HG03045 (cell line): Measurements from ENCODE around the gene RPS6KA3.
"Not testable (repeated sequence)": the region's sequence is repeated elsewhere in the genome, so short reads cannot be mapped to it uniquely, and the experiment has no call there.

Experiments used
- ATAC-seq: cut with Tn5 transposase; IDR thresholded peaks from one replicate; pipeline ENCODE4 v1.9.1; 2021; ENCODE audit warnings: mild to moderate bottlenecking, moderate library complexity; ENCODE audit not compliant: unreplicated experiment

RPS6KA3 gene

DNA sequence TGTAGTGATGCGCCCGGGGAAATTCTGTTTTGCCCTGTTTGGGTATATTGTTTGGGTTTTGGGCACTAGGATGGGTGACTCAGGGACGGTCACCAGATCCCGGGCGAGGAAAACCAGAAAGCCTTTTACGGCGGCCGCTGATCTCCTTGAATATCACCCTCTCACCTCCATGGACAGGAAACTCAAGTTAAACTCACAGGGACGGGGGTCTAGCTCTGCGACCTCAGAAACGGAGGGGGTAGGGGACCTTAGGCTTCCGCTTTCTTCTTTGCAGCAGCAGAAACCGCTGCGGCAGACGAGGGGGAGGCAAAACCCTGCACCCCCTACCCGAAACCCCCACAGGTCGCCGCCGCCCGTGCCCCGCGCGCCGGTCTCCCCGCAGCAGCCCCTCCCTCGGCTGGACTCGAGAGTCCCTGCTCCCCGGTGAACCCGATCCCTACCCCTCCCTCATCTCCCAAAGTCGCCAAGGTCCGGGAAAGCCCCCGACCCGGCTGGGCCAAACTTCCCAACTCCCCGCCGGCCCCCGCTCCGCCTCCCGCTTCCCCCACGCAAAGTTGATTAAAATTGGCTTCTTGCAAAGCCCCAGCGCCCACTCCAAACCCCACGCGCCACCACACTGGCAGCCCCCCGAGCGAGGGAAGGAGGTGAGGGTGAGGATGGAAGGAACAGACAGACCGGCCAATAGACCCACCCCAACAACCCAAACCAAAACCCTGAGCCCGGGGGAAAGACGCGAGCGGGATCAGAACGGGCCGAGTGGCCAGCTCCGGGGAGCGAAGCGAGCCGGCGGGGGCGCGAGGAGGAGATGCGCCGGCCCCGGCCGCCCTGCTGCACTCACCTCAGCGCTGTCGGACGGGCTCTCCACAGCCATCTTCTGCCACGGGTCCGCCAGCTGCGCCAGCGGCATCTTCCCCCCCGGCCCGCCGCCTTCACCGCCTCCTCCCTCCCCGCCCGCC is 705 bp downstream of the RPS6KA3 start:
- peak; percentile 13 for ATAC-seq

DNA sequence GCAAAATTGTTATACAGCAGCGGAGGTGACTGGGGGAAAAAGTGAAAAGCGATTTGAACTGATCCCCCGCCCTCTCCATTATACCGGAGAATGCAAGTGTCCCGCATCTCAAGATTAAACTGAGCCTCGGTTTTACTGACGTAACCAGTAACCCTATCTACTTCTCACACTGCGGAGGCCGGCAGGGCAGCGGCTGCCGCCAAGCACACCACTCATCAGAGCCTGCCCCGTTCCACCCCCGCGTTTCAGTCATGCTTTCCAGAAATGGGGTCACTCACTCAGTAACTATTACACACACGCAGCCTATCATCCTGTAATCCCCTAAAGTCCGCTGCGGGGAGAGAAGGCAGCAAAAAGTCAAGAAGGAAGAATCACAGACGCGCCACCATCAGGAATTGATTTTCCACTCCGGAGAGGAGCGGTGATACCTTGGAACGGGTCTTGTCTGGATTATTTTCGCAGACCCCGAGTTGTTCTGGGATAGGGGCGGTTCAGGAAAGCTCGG is 1.4 kb downstream of the RPS6KA3 start:
- ATAC-seq: peak; percentile 34

DNA sequence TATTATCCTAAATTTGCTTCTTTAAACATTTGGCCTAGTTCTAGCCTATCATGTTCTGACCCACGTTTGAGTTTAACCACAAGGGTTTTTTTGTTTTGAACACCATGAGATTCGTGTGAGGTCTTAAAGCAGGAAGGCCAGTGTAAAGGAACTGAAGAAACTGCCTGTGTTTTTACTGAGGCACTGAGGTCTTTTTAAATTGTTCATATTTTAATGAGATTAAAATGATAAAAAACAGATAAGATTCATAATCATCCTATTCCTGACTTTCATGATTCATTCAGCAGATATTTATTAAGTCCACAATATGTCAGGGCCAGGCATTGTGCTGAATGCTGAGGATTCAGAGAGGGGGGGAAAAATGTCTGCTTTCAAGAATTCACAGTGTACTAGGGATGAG is 3.2 kb downstream of the RPS6KA3 start:
- ATAC-seq: no peak

DNA sequence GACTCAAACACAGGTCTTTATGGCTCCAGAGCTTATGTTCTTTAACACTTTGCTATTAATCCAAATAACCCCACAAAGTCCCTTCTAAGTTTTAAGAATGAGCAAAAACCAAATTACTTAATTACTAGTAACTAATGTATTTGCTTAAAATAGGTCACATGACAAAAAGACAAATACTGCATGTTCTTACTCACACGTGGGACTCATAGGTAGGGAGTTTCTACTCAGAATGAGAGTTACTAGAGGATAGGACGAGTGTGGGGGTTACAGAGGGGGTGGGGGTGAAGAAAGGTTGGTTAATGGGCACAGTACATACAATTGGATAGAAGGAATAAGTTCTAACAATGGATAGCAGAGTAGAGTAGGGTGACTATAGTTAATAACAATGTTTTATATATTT is 5.8 kb downstream of the RPS6KA3 start:
- ATAC-seq: no peak

DNA sequence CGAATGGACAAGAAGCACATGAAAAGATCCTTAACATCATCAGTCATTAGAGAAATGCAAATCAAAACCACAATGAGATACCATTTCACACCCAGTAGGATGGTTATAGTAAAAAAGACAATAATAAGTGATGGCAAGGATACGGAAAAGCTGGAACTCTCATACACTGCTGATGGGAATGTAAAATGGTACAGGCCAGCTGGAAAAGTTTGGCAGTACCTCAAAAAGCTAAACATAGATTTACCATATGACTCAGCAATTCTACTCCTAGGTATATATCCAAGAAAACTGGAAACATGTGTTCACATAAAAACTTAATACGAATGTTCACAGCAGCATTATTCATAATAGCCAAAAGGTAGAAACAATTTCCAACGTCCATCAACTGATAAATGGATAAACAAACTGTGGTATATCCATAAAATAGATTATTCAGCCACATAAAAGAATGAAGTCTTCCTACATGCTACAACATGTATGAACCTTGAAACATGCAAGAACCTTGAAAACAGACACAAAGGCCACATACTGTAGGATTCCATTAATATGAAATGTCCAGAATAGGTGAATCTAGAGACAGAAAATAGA is 11.9 kb downstream of the RPS6KA3 start:
- ATAC-seq: no peak

DNA sequence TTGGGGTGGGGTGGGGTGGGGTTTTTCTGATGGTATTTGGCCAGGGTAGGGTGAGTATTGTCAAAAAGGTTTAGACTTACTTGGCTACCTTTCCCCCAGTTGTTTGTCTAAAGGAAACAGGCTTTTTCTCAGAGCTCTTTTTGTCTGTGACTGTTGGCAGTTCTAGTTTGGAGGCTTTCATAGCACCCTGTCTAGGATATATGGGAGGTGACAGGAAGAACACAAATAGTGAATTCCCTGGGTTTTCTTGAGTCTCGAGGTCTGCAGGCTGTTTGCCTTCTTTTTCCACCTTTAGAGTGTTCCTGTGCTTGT is 13.5 kb downstream of the RPS6KA3 start:
- no peak for ATAC-seq

DNA sequence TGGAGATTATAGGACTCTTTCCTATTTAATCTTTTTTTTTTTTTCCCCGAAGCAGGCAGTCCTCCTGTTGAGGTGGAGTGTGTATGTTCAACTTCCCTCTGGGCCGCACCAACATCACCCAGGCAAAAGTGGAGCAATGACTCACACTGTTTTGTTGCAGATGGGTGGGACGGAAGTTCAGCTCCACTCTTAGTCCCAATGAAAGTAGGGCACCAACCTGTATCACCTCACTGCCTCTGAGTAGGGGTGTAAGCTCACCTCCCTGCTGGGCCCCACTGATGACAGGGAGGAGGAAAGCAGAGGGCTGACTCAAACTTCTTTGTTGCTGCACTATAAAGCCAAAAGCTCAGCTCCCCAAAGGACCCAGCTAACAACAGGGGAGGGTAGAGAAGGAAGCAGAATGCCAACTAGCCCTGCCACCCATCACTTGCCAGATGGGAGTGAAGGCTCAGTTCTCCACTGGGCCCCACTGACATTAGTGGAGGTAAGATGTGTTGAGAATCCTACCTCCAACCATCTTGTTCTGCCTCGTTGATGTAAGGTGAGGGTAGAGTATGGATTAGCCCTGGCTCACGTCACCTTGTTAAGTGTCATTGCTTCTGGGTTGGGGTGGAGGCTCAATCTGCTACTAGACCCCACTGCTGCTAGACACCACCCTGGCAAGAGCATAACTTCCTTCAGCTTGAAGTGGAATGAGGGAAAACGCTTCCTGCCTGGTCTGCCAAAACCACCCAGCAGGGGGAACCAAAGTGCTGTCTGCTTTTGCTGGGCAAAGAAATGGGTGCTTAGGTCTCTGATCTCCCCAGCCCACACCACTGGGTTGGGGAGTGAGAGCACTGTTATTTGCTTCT is 14.1 kb downstream of the RPS6KA3 start:
- ATAC-seq: no peak

DNA sequence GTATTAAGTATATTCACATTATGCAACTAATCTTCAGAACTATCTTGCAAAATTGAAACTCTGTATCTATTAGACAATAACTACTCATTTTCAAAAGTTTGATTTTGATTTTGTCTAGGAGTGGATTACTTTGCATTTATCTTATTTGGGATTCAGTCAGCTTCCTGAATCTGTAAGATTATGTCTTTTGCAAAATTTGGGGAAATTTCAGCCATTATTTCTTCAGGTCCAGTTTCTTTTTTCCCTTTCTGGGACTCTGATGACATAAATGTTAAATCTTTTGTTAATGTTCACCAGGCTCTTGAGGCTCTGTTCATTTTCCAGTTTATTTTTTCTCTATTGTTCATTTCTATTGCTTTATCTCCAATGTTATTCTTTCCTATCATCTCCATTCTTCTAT is 15.0 kb downstream of the RPS6KA3 start:
- ATAC-seq: no peak

DNA sequence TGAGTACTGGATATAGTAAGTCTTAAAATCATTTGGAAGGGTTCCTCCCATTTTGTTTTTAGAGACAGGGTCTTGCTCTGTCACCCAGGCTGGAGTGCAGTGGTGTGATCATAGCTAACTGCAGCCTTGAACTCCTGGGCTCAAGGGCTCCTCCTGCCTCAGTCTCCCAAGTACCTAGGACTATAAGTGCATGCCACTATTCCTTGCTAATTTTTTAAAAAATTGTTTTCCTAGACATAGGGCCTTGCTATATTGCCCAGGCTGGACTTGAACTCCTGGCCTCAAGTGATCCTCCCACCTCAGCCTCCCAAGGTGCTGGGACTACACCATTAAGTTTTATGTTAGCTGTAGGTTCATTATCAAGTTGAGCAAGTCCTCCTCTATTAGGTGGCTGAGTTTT is 16.6 kb downstream of the RPS6KA3 start:
- ATAC-seq: not testable (repeated sequence)

DNA sequence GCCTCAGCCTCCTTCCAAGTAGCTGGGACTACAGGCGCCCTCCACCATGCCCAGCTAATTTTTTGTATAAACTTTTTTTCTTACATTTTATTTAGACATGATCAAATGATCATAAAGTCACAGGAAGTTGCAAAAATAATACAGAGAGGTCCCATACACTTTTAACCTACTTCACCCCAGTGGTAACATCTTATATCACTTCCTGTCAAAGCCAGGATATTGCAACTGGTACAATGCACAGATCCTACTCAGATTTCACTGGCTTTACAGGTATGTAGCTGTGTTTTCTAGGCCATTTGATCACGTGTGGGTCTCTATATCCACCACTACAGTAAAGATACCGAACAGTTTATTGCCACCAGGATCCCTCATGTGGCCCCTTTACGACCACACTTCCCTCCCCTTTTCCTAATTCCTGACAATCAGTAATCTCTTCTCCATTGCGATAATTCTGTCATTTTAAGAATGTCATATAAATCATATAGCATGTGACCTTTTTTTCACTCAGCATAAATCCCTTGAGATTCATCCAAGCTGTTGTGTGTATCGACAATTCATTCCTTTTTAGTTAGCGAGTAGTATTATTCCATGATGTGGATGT is 18.0 kb downstream of the RPS6KA3 start:
- no peak for ATAC-seq

DNA sequence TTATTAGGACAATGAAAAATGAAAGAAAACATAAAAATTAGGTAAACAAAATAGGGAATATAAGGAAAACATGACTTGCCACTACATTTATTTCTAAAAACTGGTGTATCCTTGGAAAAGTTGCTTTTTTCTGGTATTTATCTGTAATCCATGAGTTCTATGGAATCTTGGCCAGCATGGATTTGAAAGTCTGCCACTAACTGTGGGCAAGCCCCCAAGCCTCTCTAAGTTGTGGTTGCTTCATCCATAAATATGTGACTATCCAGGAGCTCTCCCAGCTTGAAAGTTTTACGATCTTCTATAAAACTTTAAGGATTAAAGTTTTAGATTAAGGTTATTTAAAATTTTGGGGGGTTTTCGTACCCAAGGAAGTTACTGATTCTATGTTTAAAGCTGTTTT is 21.8 kb downstream of the RPS6KA3 start:
- no peak for ATAC-seq

DNA sequence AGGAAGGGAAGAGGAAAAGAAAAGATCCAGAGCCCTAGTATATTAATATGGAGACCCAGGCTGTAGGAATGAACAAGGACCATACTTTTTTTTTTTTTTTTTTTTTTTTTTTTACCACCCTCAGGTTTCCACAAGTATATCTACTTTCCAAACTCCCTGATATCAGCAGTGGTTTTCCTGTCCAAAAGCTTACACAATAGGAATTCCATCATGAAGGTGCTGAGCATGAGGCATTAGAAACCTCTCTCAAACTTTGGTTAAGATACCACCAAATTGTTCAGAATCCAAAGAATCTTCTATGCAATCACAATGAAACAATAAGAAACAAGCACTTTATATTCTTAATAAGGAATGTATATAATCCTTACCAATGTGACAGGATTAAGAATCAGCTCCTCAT is 26.5 kb downstream of the RPS6KA3 start:
- ATAC-seq: no peak

DNA sequence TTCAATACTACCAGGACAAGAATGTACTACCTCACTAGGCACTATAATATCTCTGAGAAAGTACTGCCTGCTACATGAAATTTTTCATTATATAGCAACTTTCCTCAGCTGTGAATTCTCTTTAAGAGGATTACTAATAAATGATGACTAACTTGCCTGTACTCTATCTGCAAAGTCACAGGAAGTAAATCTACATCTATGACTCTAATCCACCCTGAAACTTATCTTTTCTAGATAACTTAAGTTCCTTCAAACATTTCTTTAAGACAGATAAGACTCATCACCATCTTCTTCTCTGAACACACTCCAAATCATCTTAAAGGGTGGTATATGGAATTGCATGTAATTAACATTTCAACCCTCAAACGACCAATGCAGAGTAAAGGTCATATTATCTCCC is 28.8 kb downstream of the RPS6KA3 start:
- ATAC-seq: no peak

DNA sequence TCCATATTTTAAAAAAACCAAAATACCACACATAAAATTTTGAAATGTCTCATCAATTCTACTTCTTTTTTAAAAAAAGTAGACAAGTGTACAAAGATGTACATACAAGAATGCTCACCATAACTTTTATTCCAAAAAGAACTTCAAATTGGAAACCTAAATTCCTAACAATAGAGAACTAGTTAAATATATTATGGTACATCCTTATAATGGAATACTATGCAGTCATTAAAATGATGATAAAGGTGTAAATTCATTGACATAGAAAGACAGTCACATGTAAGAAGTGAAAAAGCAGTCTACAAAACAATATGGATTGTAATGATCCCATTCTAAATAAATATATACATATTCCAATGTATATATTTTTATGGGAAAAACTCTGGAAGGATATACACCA is 31.0 kb downstream of the RPS6KA3 start:
- ATAC-seq: no peak

DNA sequence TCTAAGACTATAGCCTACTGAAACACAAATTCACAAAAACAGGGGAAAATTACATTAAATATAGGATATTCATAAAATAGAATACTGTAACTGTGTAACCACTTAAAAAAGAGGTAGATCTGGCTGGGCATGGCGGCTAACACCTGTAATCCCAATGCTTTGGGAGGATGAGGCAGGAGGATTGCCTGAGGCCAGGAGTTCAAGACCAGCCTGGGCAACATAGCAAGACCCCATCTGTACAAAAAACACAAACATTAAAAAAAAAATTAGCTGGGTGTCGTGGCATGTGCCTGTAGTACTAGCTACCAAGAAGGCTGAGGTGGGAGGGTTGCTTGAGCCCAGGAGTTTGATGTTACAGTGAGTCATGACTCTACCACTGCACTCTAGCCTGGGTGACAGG is 33.4 kb downstream of the RPS6KA3 start:
- ATAC-seq: no peak

DNA sequence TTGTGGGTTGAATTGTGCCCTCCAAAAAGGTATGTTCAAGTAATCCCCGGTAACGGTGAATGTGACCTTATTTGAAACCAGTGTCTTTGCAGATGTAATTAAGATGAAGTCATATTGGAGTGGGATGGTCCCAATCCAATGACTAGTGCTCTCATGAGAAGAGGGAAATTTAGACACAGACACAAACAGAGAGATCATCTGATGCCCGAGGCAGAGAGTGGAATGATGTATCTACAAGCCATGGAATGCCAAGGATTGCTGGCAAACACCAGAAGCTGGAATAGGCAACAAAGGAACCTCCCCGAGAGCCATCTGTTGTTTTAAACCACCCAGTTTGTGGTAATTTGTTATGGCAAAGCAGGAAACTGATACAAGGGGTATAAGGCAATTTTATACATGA is 35.1 kb downstream of the RPS6KA3 start:
- ATAC-seq: no peak

DNA sequence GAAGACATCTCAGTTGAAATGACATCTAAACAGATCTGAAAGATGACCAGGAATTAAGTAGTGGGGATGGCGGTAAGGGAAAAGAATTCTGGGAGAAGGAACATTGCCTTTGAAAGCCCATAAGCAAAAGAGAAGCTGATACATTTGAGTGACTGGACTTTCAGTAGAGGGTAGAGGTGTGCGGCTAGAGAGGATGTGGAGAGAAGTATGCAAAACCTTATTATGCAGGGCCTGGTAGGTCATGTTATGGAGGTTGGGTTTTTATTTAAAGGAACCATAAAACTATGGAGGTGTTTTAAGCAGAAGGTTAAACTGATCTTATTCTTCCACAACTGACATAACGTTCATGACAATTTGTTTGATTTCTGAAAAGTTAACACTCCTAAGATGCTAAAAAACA is 36.3 kb downstream of the RPS6KA3 start:
- ATAC-seq: no peak

DNA sequence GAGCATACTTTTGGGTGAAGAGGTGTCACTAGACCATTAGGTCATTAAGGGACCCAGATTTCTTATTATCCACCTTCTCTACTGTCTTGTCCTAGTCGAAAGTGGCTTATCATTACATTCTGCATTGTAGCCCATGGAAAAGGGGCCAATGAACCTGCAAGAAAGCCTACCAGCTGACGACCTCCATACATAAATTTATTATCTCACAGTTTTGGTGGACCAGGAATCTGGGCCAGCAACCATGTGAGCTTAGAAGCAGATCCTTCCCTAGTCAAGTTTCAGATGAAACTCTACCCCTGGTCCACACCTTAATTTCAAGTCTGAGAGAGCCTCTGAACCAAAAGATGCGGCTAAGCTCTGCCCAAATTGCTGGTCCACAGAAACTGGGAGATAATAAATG is 37.6 kb downstream of the RPS6KA3 start:
- no peak for ATAC-seq

DNA sequence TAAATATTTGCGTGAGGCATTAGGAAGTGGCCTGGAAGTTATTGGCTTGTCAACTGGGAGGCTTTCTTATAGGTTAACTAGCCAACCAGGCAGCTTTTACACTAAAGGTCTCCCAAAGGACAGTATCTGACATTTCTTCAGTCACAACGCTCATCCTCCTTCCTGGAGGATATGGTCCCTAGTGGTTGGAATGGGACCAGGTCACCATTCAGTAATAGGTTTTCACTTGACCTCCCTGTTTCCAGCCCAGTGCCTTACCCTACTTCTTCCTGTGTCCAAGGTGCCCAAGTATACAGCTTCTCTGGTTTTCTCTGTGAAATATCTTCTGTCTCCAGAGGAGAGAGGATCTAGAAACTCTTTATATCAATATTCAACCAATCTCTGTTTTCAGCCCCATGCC is 38.5 kb downstream of the RPS6KA3 start:
- no peak for ATAC-seq

DNA sequence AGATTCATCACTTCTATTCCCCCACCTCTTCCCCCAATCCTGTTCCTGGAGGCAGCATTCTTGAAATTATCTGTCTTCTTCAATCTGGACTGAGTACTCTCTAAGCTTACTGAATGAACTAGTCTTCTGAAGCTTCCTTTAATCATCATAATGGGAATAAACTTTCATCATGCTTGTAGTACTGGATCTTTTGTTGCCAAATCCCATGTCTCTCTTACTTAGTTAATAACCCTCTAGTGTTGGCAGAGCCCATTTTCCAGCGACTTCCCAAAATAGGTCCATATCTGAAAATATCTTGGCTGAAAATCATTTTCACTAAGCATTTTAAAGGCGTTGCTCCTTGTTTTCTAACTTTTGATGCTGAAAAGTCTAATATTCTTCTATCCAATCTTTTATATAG is 39.6 kb downstream of the RPS6KA3 start:
- no peak for ATAC-seq

DNA sequence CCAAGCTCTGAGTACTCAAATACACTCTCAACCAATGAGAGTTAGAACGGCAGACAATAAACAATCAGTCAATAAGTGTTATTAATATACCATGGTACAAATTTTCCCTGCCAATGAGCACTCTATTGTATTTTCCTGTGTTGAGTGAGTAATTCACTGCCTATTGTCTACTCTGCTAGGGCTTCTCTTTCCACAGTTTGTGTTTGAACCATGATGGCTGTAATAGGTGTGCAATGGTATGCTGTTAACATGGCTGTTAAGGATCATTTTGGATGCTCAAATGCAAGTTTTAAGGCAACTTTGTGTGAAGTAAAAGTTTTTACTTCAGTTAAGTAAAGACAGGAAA is 41.2 kb downstream of the RPS6KA3 start:
- ATAC-seq: no peak
